ENCODE data around the gene ZBTB7C.

Gene ZBTB7C

DNA sequence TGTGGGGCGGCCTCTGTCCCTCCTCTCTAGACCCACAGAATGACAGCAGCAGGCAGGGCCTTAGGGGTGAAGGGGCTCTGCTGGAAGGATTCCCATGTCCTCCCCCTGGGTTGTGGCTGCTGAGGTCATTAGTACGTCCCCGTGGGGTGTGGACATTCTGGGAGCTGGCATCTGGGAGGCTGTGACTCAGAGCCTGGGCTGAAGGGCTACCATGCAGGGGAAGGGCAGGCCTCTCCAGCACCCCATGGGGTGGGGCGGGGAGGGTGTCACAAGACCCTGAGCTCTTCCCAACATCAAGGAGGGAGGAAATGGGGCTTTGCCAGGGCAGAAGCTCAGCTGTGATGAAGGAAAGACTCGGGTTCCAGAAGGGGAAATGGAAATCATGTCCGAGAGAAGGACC is 373.0 kb downstream of the ZBTB7C start:
- Histone ChIP-seq H3K4me3 (ENCODE audit: low read depth, low read length) (no peak overlapping the region), H3K9me3 (no peaks in the 10 kb centered on the region), H3K4me1 (peaks cover 31% of the 10 kb centered on the region), H3K36me3 (no peaks in the 10 kb centered on the region), H3K27me3 (no peaks in the 10 kb centered on the region)
- TF ChIP-seq, protein P1, sequence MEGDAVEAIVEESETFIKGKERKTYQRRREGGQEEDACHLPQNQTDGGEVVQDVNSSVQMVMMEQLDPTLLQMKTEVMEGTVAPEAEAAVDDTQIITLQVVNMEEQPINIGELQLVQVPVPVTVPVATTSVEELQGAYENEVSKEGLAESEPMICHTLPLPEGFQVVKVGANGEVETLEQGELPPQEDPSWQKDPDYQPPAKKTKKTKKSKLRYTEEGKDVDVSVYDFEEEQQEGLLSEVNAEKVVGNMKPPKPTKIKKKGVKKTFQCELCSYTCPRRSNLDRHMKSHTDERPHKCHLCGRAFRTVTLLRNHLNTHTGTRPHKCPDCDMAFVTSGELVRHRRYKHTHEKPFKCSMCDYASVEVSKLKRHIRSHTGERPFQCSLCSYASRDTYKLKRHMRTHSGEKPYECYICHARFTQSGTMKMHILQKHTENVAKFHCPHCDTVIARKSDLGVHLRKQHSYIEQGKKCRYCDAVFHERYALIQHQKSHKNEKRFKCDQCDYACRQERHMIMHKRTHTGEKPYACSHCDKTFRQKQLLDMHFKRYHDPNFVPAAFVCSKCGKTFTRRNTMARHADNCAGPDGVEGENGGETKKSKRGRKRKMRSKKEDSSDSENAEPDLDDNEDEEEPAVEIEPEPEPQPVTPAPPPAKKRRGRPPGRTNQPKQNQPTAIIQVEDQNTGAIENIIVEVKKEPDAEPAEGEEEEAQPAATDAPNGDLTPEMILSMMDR (IDR thresholded peaks at IDR 0.05; ENCODE audit: low read depth, low read length): no peak
- no peak for DNase-seq

DNA sequence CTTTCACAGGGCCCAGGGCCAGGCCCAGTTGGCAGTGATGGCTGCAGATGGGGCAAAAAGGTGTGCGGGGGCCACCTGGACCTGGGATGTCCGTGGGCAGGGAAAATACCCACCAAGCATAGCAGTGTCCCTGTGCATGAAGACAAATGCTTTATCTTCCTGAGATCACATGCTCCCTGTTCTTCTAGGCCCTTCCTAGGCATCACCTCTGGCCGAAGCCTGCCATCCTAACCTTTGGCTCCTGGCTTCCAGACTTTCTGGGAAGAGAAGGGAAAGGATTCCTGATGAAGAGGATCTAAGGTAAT is 373.7 kb downstream of the ZBTB7C start:
- no peak overlapping the region for H3K4me3 ChIP-seq (ENCODE audit: low read depth, low read length)
- no peaks in the 10 kb centered on the region for H3K27me3 ChIP-seq
- DNase-seq: no peak
- no peaks in the 10 kb centered on the region for H3K36me3 ChIP-seq
- H3K9me3 ChIP-seq: no peaks in the 10 kb centered on the region
- H3K4me1 ChIP-seq: peaks cover 32% of the 10 kb centered on the region
- TF ChIP-seq, protein P1 (IDR thresholded peaks at IDR 0.05; ENCODE audit: low read depth, low read length): no peak

DNA sequence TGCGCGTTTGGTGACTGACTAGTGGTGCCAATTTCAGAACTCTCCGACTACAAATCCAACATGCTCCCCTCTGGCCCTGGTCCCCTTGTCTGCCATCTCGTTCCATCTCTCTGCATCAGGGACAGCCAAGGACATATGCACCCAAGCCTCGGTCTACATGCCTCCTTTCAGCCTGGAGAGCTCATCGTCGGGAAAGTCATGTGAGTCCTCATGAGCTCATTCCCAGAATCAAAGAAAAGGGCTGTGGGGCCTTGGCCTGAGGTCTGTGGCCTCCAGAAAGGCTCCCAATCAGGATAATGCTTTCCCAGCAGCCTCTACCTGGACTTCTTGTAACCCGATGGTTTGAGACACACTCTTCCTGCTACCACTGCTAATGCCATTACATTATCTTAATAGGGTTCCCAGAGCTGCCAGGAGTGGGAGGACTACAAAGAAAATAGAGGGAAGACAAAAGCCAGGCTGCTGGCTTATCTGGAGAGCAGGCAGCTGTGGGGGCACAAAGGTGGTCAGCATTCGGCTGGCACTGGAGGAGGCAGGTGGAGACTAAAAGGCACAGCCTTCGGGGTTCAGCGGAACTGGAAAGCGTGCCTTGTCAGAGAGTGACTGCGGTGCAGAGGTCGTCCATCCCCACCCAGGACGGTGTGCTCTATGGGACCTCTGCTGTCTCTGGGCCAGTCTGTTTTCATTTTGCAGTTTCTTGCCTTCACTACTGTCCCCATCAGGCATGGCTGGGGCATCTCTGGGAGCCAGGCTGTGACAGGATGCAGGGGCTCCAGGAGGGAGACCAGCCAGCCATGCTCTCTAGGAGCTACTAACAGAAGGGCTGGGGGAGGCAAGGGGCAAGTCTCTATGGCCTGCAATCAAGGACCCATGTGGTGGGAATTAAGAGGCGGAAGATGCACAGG is 374.3 kb downstream of the ZBTB7C start:
- DNase-seq: peak; percentile 72

DNA sequence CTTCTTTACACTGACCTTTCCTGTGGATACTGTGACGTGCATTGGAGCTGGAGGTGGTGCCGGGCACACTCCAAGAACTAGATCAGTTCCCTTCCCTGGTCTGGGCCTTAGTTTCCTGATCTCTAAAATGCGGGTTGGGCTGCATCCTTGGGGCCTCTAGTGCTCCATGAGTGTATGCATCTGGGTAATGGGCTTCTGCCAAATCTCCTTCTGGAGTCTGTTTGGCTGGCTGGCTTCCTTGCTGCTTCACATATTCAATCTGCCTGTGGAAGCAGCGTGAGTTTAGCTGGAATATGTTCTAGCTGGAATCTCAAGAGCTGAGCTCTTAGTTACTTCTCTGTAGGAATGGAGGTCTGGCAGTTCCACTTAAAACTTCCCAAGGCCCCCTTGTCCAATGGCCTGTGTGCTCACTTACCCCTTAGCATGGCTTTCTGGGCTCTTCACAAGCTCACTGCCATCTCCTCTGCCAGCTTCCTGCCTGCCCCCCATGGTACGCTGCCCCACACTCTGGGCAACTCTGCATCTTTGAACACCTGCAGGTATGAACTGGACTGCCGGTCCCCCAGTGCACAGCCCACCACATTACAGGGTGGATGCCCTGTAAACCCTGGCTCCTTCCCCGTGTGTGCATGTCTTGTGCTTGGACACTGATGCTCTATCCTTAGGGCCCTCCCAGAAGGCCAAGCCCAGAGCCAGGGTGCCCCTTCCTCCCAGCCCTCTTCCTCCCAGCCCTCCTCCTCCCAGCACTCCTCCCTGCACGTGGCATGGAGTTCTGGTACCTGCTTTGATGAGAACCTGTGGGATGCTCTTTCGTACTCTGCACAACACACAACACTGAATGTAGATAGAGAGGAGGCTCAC is 375.2 kb downstream of the ZBTB7C start:
- no peaks in the 10 kb centered on the region for H3K27me3 ChIP-seq
- no peaks in the 10 kb centered on the region for H3K9me3 ChIP-seq
- TF ChIP-seq, protein P1 (IDR thresholded peaks at IDR 0.05; ENCODE audit: low read depth, low read length): no peak
- H3K4me3 ChIP-seq (ENCODE audit: low read depth, low read length): no peak overlapping the region
- peaks cover 32% of the 10 kb centered on the region for H3K4me1 ChIP-seq
- no peak for DNase-seq
- no peaks in the 10 kb centered on the region for H3K36me3 ChIP-seq

More for the DNA sequence above, 374.3 kb downstream of the ZBTB7C start:
- Histone ChIP-seq H3K27me3 (no peaks in the 10 kb centered on the region), H3K9me3 (no peaks in the 10 kb centered on the region), H3K36me3 (no peaks in the 10 kb centered on the region), H3K4me1 (peaks cover 32% of the 10 kb centered on the region), H3K4me3 (ENCODE audit: low read depth, low read length) (no peak overlapping the region)
- TF ChIP-seq, protein P1 (IDR thresholded peaks at IDR 0.05; ENCODE audit: low read depth, low read length): no peak

DNA sequence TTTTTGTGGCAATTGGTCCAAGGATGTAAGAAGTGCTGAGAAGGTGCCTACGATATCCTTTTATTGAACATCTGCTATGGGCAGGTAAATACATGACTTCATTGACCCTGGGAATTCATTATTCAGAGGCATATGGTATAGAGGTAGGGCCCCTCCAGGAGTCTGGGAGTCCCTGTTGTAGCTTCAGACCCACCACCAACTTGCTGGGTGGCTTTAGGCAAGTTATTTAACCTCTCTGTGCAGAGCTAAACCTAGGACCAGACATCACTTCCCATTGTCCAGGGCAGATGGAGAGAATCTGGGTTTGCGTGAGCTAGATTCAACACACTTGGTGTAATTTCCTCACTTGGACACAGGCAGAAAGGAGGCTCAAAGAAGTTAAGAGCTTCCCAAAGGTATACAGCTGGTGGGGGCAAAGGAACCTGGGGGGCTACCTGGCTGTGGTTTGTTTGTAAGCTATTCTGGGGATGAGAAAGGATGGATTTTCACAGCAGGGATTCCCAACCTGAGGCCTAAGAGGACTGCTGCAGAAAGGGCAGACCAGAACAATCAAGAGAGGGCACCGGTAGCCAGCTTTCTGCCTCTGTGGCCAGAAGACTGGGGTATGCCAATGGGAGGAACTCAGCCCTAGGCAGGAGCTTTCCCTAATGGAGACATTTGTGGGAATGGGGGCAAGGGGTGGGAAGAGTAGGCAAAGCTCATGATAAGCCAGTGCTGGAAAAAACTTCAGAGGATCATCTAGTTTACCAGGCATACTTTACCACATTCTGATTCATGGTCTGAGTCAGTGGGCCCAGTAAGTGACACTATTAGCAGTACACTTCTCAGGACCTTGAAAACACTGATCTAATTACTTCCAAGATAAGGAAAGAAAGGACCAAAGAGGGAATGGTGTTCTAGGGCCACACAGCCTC is 376.1 kb downstream of the ZBTB7C start:
- no peaks in the 10 kb centered on the region for H3K9me3 ChIP-seq
- no peaks in the 10 kb centered on the region for H3K27me3 ChIP-seq
- TF ChIP-seq, protein P1 (IDR thresholded peaks at IDR 0.05; ENCODE audit: low read depth, low read length): no peak
- no peak overlapping the region for H3K4me3 ChIP-seq (ENCODE audit: low read depth, low read length)
- H3K36me3 ChIP-seq: no peaks in the 10 kb centered on the region
- peaks cover 32% of the 10 kb centered on the region for H3K4me1 ChIP-seq
- DNase-seq: no peak
